A549 (cell line): ENCODE data around the gene CEP128. TPM values are rescaled to one million over a fixed set of nuclear protein-coding genes. Genes with fewer than 3 reads are reported as not detected.

Experiments
- ATAC-seq, 2 experiments: fragments of 200-7000 bp in 1 of 2; fragments of >200 bp in 1 of 2; cut with Nextera tagmentation in 1 of 2; cut with Tn5 transposase in 1 of 2; 3 replicates each; pipeline versions ENCODE4 v1.8.0 to v1.9.1; 2018 to 2020; ENCODE audit warnings: mild to moderate bottlenecking in 1 of 2, moderate library complexity in 1 of 2
- CTCF ChIA-PET: fragments of 300-600 bp; sonication (Branson Sonifier 250); formaldehyde crosslinking; extraction: SDS; loops from one replicate; lab custom pipeline; 2021; ENCODE audit warnings: antibody characterized with exemption, inconsistent platforms; lab: Yijun Ruan, JAX
- POLR2A ChIA-PET: fragments of 350-600 bp; formaldehyde crosslinking; extraction: SDS; loops from one replicate; lab custom pipeline; 2021; ENCODE audit warnings: antibody characterized with exemption, inconsistent platforms; lab: Yijun Ruan, JAX
- DNase-seq, 2 experiments: peaks; one replicate each; pipeline versions ENCODE4 v3.0.0 to v3.0.0-alpha.2; 2011 to 2016; ENCODE audit warnings: low read depth in 1 of 2, low spot score in 1 of 2
- FAIRE-seq: peaks from 2 replicates; lab custom pipeline; 2011; peaks lifted over from hg19 to GRCh38; lab: Jason Lieb, UNC
- H3K27ac ChIP-seq, 2 experiments: fragments of >200 bp; sonication (Bioruptor Twin); formaldehyde crosslinking; 3 replicates each; pipeline ENCODE4 v1.5.1; 2016 to 2017
- H3K4me1 ChIP-seq: fragments of >200 bp; sonication (Bioruptor Twin); formaldehyde crosslinking; 3 replicates; pipeline ENCODE4 v1.6.1; 2016
- H3K4me2 ChIP-seq: fragments of >200 bp; sonication (Bioruptor Twin); formaldehyde crosslinking; 3 replicates; pipeline ENCODE4 v1.6.1; 2016
- H3K4me3 ChIP-seq: fragments of >200 bp; sonication (Bioruptor Twin); formaldehyde crosslinking; 3 replicates; pipeline ENCODE4 v1.5.1; 2016
- H3K9me3 ChIP-seq: fragments of >200 bp; sonication (Bioruptor Twin); formaldehyde crosslinking; 3 replicates; pipeline ENCODE4 v1.6.1; 2016
- CBX2 ChIP-seq: fragments of 200-600 bp; sonication (generic); IDR thresholded peaks from 2 replicates; pipeline ENCODE4 v1.6.1; 2016; ENCODE audit warnings: low read depth, mild to moderate bottlenecking, borderline replicate concordance
- CBX8 ChIP-seq: fragments of 200-600 bp; sonication (generic); IDR thresholded peaks from 2 replicates; pipeline ENCODE4 v1.6.1; 2016
- E2F6 ChIP-seq: IDR thresholded peaks from 2 replicates; pipeline ENCODE4 v1.6.1; 2012; ENCODE audit warnings: low read depth, borderline replicate concordance
- ESRRA ChIP-seq: fragments of 150-350 bp; IDR thresholded peaks from 2 replicates; pipeline ENCODE4 v1.6.1; 2014; ENCODE audit warnings: mild to moderate bottlenecking, low read length, borderline replicate concordance
- FOSL2 ChIP-seq, 2 experiments: fragments of 450-650 bp in 1 of 2; fragments of >200 bp in 1 of 2; sonication (Bioruptor Twin) in 1 of 2; formaldehyde crosslinking; IDR thresholded peaks; 2 replicates each; pipeline versions ENCODE4 v1.5.0 to v1.6.1; 2016 to 2020; ENCODE audit warnings: mild to moderate bottlenecking in 1 of 2, moderate library complexity in 1 of 2
- GATA3 ChIP-seq: IDR thresholded peaks from 2 replicates; pipeline ENCODE4 v1.6.1; 2012; ENCODE audit warnings: borderline replicate concordance
- HES2 ChIP-seq: fragments of >200 bp; sonication (Bioruptor Twin); formaldehyde crosslinking; IDR thresholded peaks from 2 replicates; pipeline ENCODE4 v1.6.1; 2016
- HOXB13 ChIP-seq: fragments of 250-450 bp; sonication (Bioruptor Pico); IDR thresholded peaks from 2 replicates; pipeline ENCODE4 v1.5.0; 2020; ENCODE audit warnings: low read depth, mild to moderate bottlenecking, moderate library complexity
- KDM1A ChIP-seq: fragments of 200-600 bp; sonication (generic); IDR thresholded peaks from 2 replicates; pipeline ENCODE4 v1.6.1; 2016; ENCODE audit warnings: low read depth, mild to moderate bottlenecking
- KDM5A ChIP-seq: fragments of 200-600 bp; sonication (generic); IDR thresholded peaks from 2 replicates; pipeline ENCODE4 v1.6.1; 2016; ENCODE audit warnings: antibody characterized with exemption, mild to moderate bottlenecking
- MAFK ChIP-seq: fragments of 450-650 bp; IDR thresholded peaks from 2 replicates; pipeline ENCODE4 v1.6.1; 2014; ENCODE audit not compliant: partially characterized antibody
- MYC ChIP-seq: IDR thresholded peaks from 2 replicates; pipeline ENCODE4 v1.6.1; 2012; ENCODE audit warnings: mild to moderate bottlenecking, inconsistent platforms, low read length, improper control_type of control experiment, borderline replicate concordance
- NFE2L2 ChIP-seq: fragments of 150-350 bp; conservative IDR thresholded peaks from 2 replicates; pipeline ENCODE4 v1.6.1; 2014; ENCODE audit warnings: low read length
- NR3C1 ChIP-seq: fragments of >200 bp; sonication (Bioruptor Twin); formaldehyde crosslinking; IDR thresholded peaks from 3 replicates; pipeline ENCODE4 v1.6.1; 2017
- RFX5 ChIP-seq: fragments of 450-650 bp; IDR thresholded peaks from 2 replicates; pipeline ENCODE4 v1.7.1; 2014; ENCODE audit warnings: antibody characterized with exemption, mild to moderate bottlenecking, moderate library complexity
- ZC3H11A ChIP-seq: fragments of 450-650 bp; IDR thresholded peaks from 2 replicates; pipeline ENCODE4 v1.6.1; 2014; ENCODE audit warnings: antibody characterized with exemption, mild to moderate bottlenecking
- ZFP36 ChIP-seq: fragments of 450-650 bp; IDR thresholded peaks from 2 replicates; pipeline ENCODE4 v1.6.1; 2014; ENCODE audit warnings: borderline replicate concordance; ENCODE audit not compliant: partially characterized antibody
- ZSCAN20 ChIP-seq: fragments of 250-450 bp; sonication (Bioruptor Pico); IDR thresholded peaks from 2 replicates; pipeline ENCODE4 v1.8.0; 2022; ENCODE audit warnings: mild to moderate bottlenecking, moderate library complexity
- WGBS: methylation state at CpG from one replicate; pipeline ENCODE4 v1.1.6; 2017; ENCODE audit errors: missing lambda C conversion rate; 5-methylcytosine and 5-hydroxymethylcytosine counted together
- polyA plus RNA-seq, 4 experiments: library from polyadenylated mRNA; depleted of rRNA in 3 of 4; stranded (reverse); fragments of >200 nt; fragmentation: RNase III in 1 of 4; extraction: RNeasy Plus Mini Kit Qiagen cat#74134 plus additional on column Dnase treatment in 1 of 4; gene quantifications; 2 replicates in 3 of 4; 3 replicates in 1 of 4; pipeline ENCODE4 v1.2.3, GENCODE V29; 2011 to 2017
- TF ChIP-seq, protein P1 (sequence below): fragments of 450-650 bp; IDR thresholded peaks from 2 replicates; pipeline ENCODE4 v1.6.1; 2014; ENCODE audit warnings: antibody characterized with exemption
- TF ChIP-seq, protein P2 (sequence below): fragments of >200 bp; sonication (Bioruptor Twin); formaldehyde crosslinking; IDR thresholded peaks from 3 replicates; pipeline ENCODE4 v1.6.1; 2016
- TF ChIP-seq, protein P3 (sequence below): fragments of 150-350 bp; IDR thresholded peaks from 2 replicates; pipeline ENCODE4 v1.6.1; 2014; ENCODE audit warnings: low read depth, mild to moderate bottlenecking, low read length

Gene CEP128
- polyA plus RNA-seq, 2 of the 4 experiments (the other 2 are of a cell fraction): 5.8 to 7.0 TPM

DNA sequence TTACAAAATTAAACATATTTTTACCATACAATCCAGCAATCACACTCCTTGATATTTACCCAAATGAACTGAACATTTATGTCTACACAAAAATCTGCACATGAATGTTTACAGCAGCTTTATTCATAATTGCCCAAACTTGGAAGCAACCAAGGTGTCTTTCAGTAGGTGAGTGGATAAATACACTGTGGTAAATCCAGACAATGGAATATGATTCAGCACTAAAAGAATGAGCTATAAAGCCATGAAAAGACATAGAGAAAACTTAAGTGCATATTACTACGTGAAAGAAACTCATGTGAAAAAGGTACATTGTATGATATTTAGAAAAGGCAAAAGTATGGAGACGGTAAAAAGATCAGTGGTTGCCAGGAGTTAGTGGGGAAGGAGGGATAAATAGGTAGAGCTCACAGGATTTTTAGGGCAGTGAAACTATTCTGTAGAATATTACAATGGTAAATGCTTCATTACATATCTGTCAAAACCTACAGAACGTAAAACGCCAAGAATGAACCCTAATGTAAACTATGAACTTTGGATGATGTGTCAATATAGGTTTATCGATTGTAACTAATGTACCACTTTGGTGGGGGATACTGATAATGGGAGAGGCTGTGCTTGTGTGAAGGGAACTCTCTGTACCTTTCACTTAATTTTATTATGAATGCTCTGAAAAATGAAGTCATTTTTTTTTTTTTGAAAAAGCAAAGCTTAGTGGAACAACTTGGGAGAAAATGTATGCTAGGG lies 295.7 kb downstream of the CEP128 start:
- Histone ChIP-seq H3K4me3 (no peak overlapping the region), H3K9me3 (no peaks in the 10 kb centered on the region), H3K4me1 (peaks cover 3% of the 10 kb centered on the region; the same call in 1 of the 3 replicates), H3K4me2 (no peak overlapping the region), H3K27ac (no peak overlapping the region)
- WGBS: 86% methylated on average over 5 of the region's 5 CpGs
- TF ChIP-seq MYC (no peak), ZFP36 (no peak), HES2 (no peak), ESRRA (no peak), KDM1A (no peak), ZSCAN20 (CRISPR knock-in tag) (no peak), RFX5 (no peak), ZC3H11A (no peak), HOXB13 (CRISPR knock-in tag) (no peak), GATA3 (no peak), CBX2 (no peak), E2F6 (no peak), NFE2L2 (no peak), NR3C1 (no peak), CBX8 (no peak)
- TF ChIP-seq, protein P1, sequence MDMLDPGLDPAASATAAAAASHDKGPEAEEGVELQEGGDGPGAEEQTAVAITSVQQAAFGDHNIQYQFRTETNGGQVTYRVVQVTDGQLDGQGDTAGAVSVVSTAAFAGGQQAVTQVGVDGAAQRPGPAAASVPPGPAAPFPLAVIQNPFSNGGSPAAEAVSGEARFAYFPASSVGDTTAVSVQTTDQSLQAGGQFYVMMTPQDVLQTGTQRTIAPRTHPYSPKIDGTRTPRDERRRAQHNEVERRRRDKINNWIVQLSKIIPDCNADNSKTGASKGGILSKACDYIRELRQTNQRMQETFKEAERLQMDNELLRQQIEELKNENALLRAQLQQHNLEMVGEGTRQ: no peak
- TF ChIP-seq, protein P2, sequence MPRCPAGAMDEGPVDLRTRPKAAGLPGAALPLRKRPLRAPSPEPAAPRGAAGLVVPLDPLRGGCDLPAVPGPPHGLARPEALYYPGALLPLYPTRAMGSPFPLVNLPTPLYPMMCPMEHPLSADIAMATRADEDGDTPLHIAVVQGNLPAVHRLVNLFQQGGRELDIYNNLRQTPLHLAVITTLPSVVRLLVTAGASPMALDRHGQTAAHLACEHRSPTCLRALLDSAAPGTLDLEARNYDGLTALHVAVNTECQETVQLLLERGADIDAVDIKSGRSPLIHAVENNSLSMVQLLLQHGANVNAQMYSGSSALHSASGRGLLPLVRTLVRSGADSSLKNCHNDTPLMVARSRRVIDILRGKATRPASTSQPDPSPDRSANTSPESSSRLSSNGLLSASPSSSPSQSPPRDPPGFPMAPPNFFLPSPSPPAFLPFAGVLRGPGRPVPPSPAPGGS: no peak
- no peak for DNase-seq
- FAIRE-seq: no peak
- no peak for ATAC-seq
- POLR2A ChIA-PET: no interaction called here
- CTCF ChIA-PET: interaction anchor here (1.3 to 1.8 kb wide), 2 partner anchors 15 to 589 kb away, joined by 3 to 5 read pairs; no protein-coding TSS in a partner anchor

- H3K4me1 ChIP-seq: peaks cover 8% of the 10 kb centered on the region
- CTCF ChIA-PET: interaction anchor here (1.8 kb wide), 1 partner anchor 588 kb away, joined by 5 read pairs; no protein-coding TSS in a partner anchor
- no peak for ATAC-seq
- FAIRE-seq: no peak
- TF ChIP-seq FOSL2 (IDR thresholded peaks at IDR 0.05): no peak
- TF ChIP-seq FOSL2 (CRISPR knock-in tag; IDR thresholded peaks at IDR 0.05): no peak
- TF ChIP-seq, protein P2: no peak
- no peak for TF ChIP-seq MAFK
- no peak for TF ChIP-seq RFX5
- TF ChIP-seq, protein P3, sequence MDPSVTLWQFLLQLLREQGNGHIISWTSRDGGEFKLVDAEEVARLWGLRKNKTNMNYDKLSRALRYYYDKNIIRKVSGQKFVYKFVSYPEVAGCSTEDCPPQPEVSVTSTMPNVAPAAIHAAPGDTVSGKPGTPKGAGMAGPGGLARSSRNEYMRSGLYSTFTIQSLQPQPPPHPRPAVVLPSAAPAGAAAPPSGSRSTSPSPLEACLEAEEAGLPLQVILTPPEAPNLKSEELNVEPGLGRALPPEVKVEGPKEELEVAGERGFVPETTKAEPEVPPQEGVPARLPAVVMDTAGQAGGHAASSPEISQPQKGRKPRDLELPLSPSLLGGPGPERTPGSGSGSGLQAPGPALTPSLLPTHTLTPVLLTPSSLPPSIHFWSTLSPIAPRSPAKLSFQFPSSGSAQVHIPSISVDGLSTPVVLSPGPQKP: no peak
- TF ChIP-seq GATA3: no peak
- no peak for TF ChIP-seq KDM5A
- TF ChIP-seq, all 56 proteins: peak for 0
- WGBS: 71% methylated on average over 2 of the region's 2 CpGs
- H3K9me3 ChIP-seq: no peaks in the 10 kb centered on the region
- DNase-seq: no peak
- H3K27ac ChIP-seq: no peak overlapping the region
- H3K4me3 ChIP-seq: no peak overlapping the region
- H3K4me2 ChIP-seq: no peak overlapping the region
- POLR2A ChIA-PET: no interaction called here
Observed at GRCh38 chr14:80644826-80645225, 296.7 kb downstream of the CEP128 start.
